SH-SY5Y (cell line): ENCODE measurements around the gene MPDZ.

Source experiments
- GATA2 ChIP-seq: IDR thresholded peaks from 2 replicates; pipeline ENCODE4 v1.6.1; 2011; ENCODE audit warnings: mild to moderate bottlenecking, low read depth, low read length
- GATA3 ChIP-seq: IDR thresholded peaks from 2 replicates; pipeline ENCODE4 v1.6.1; 2011; ENCODE audit warnings: low read depth, mild to moderate bottlenecking, low read length, moderate library complexity

DNA sequence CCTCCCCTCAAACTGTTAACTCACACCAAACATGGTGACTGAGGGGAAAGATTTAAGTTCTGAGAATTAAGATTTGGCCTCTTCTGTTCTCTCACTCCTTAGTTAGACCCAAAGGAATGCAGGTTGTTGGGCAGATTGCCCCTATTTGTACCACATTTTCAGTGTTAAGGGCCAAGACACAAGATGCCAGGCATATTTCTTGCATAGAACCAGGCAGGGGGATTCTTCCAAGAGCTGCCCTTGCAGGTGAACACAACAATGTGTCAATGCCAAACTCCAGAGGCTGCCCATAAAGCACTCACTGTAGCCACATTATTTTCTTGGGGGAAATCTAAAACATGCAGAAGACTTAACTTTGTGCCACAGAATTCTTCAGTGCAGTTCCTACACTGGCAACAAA is 14.7 kb downstream of the MPDZ start:
- no peak for TF ChIP-seq GATA3
- no peak for TF ChIP-seq GATA2
